Cardiac muscle cell (in vitro differentiated cells and primary cell): Measurements from ENCODE around the gene PIK3CD. TPM values are rescaled to one million over a fixed set of nuclear protein-coding genes. Genes with fewer than 3 reads are reported as not detected.

Experiments used
- DNase-seq, 2 donors: peaks; one replicate each; pipeline versions ENCODE4 v3.0.0 to v3.0.0-alpha.2; 2010 to 2017; ENCODE audit warnings: low read depth in 1 of 2, low spot score in 1 of 2
- H3K27ac ChIP-seq: fragments of 200-600 bp; sonication (generic); 2 replicates; pipeline ENCODE4 v1.5.1; 2016
- H3K27me3 ChIP-seq: fragments of 200-600 bp; sonication (generic); 2 replicates; pipeline ENCODE4 v1.6.0; 2016; ENCODE audit warnings: control low read depth
- H3K36me3 ChIP-seq: fragments of 200-600 bp; sonication (generic); 2 replicates; pipeline ENCODE4 v1.5.1; 2016; ENCODE audit warnings: control low read depth
- H3K4me1 ChIP-seq: fragments of 200-600 bp; sonication (generic); 2 replicates; pipeline ENCODE4 v1.8.1; 2017; ENCODE audit warnings: low read depth, mild to moderate bottlenecking, mixed run types
- H3K4me3 ChIP-seq: fragments of 200-600 bp; sonication (generic); 2 replicates; pipeline ENCODE4 v1.5.1; 2016; ENCODE audit warnings: mild to moderate bottlenecking
- H3K9me3 ChIP-seq: fragments of 200-600 bp; sonication (generic); 2 replicates; pipeline ENCODE4 v1.5.1; 2017; ENCODE audit warnings: low read depth, mild to moderate bottlenecking, control low read depth
- CTCF ChIP-seq: IDR thresholded peaks from 2 replicates; pipeline ENCODE4 v1.5.1; 2012; ENCODE audit warnings: low read depth, mild to moderate bottlenecking, low read length
- polyA plus RNA-seq: library from polyadenylated mRNA; unstranded; fragments of >200 nt; fragmentation: Nextera tagmentation; extraction: Ambion mirVana; gene quantifications from 2 replicates; pipeline ENCODE4 v1.2.1, GENCODE V29; 2016
- total RNA-seq: library from RNA; depleted of rRNA; stranded (reverse); fragments of >200 nt; gene quantifications from 2 replicates; pipeline ENCODE4 v1.2.3, GENCODE V29; 2016

The PIK3CD gene
- total and polyA plus RNA-seq, 2 experiments from 2014 or later = 3.0 to 7.9 TPM

- H3K36me3 ChIP-seq = no peaks in the 10 kb centered on the region
Measured at GRCh38 chr1:9658199-9658598, 6.7 kb downstream of the PIK3CD start.

GRCh38 chr1:9659328-9659727 is 7.8 kb downstream of the PIK3CD start:
- no peak overlapping the region for H3K27ac ChIP-seq
- peak in 1 of 2 donors; percentile 89 for DNase-seq
- no peak overlapping the region for H3K4me3 ChIP-seq
- H3K36me3 ChIP-seq = no peaks in the 10 kb centered on the region
- no peaks in the 10 kb centered on the region for H3K9me3 ChIP-seq
- peaks cover 9% of the 10 kb centered on the region for H3K27me3 ChIP-seq
- no peaks in the 10 kb centered on the region for H3K4me1 ChIP-seq
- no peak for TF ChIP-seq CTCF

More at GRCh38 chr1:9658199-9658598, 6.7 kb downstream of the PIK3CD start:
- Histone ChIP-seq H3K9me3 (no peaks in the 10 kb centered on the region), H3K27me3 (peaks cover 20% of the 10 kb centered on the region), H3K4me3 (no peak overlapping the region), H3K27ac (no peak overlapping the region), H3K4me1 (peaks cover 5% of the 10 kb centered on the region)
- TF ChIP-seq CTCF = no peak
- no peak for DNase-seq

GRCh38 chr1:9663257-9663656 is 11.7 kb downstream of the PIK3CD start:
- no peak for TF ChIP-seq CTCF
- H3K36me3 ChIP-seq = no peaks in the 10 kb centered on the region
- no peaks in the 10 kb centered on the region for H3K4me1 ChIP-seq
- no peak overlapping the region for H3K4me3 ChIP-seq
- no peaks in the 10 kb centered on the region for H3K9me3 ChIP-seq
- peaks cover 7% of the 10 kb centered on the region for H3K27me3 ChIP-seq
- H3K27ac ChIP-seq = no peak overlapping the region
- no peak for DNase-seq

GRCh38 chr1:9665193-9665592 is 13.7 kb downstream of the PIK3CD start:
- no peak overlapping the region for H3K4me3 ChIP-seq
- no peak overlapping the region for H3K27ac ChIP-seq
- TF ChIP-seq CTCF = no peak
- no peaks in the 10 kb centered on the region for H3K36me3 ChIP-seq
- no peaks in the 10 kb centered on the region for H3K4me1 ChIP-seq
- peaks cover 10% of the 10 kb centered on the region for H3K27me3 ChIP-seq
- no peak for DNase-seq
- no peaks in the 10 kb centered on the region for H3K9me3 ChIP-seq

- no peak overlapping the region for H3K27ac ChIP-seq
- H3K4me1 ChIP-seq = no peaks in the 10 kb centered on the region
- no peaks in the 10 kb centered on the region for H3K9me3 ChIP-seq
- TF ChIP-seq CTCF = no peak
- H3K36me3 ChIP-seq = no peaks in the 10 kb centered on the region
- no peak for DNase-seq
- H3K27me3 ChIP-seq = peaks cover 9% of the 10 kb centered on the region
- no peak overlapping the region for H3K4me3 ChIP-seq
Measured at GRCh38 chr1:9668080-9668479, 16.5 kb downstream of the PIK3CD start.

GRCh38 chr1:9670085-9670484 is 18.6 kb downstream of the PIK3CD start:
- Histone ChIP-seq H3K4me3 (no peak overlapping the region), H3K27me3 (peaks cover 5% of the 10 kb centered on the region), H3K36me3 (no peaks in the 10 kb centered on the region), H3K4me1 (no peaks in the 10 kb centered on the region), H3K9me3 (no peaks in the 10 kb centered on the region), H3K27ac (no peak overlapping the region)
- DNase-seq = no peak
- no peak for TF ChIP-seq CTCF
